ENCODE measurements around the gene LYRM9.

LYRM9 gene

DNA sequence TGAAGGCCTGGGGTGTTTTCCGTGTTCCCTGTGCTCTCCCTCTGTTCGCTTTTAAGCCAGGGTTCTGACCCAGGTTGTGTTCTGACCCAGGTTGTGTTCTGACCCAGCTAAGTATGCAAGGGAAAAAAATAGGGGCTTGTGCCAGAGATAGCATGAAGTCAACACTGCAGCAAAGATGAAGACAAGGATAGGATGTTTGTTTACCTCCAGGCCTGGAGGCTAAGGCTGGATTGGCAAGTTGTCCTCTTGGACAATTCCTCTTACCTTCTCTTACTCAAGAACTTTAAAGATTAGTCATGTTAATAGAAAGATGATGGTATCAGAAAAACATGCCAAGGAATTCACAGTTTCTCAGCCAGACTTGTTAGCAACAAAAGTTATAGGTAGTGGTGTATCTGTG, 19.4 kb downstream of the LYRM9 start:
- no peak for TF ChIP-seq ZNF19 (tag by site-specific recombination; IDR thresholded peaks at IDR 0.05; ENCODE audit: low read depth)
- no peak for TF ChIP-seq ZBTB48 (tag by site-specific recombination; IDR thresholded peaks at IDR 0.05)
- TF ChIP-seq, protein P1, sequence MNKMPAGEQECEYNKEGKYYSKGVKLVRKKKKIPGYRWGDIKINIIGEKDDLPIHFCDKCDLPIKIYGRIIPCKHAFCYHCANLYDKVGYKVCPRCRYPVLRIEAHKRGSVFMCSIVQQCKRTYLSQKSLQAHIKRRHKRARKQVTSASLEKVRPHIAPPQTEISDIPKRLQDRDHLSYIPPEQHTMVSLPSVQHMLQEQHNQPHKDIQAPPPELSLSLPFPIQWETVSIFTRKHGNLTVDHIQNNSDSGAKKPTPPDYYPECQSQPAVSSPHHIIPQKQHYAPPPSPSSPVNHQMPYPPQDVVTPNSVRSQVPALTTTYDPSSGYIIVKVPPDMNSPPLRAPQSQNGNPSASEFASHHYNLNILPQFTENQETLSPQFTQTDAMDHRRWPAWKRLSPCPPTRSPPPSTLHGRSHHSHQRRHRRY (tag by site-specific recombination; IDR thresholded peaks at IDR 0.05), result no peak
- TF ChIP-seq ZSCAN30 (tag by site-specific recombination; IDR thresholded peaks at IDR 0.05), result no peak
- TF ChIP-seq, protein P2, sequence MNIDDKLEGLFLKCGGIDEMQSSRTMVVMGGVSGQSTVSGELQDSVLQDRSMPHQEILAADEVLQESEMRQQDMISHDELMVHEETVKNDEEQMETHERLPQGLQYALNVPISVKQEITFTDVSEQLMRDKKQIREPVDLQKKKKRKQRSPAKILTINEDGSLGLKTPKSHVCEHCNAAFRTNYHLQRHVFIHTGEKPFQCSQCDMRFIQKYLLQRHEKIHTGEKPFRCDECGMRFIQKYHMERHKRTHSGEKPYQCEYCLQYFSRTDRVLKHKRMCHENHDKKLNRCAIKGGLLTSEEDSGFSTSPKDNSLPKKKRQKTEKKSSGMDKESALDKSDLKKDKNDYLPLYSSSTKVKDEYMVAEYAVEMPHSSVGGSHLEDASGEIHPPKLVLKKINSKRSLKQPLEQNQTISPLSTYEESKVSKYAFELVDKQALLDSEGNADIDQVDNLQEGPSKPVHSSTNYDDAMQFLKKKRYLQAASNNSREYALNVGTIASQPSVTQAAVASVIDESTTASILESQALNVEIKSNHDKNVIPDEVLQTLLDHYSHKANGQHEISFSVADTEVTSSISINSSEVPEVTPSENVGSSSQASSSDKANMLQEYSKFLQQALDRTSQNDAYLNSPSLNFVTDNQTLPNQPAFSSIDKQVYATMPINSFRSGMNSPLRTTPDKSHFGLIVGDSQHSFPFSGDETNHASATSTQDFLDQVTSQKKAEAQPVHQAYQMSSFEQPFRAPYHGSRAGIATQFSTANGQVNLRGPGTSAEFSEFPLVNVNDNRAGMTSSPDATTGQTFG (tag by site-specific recombination; IDR thresholded peaks at IDR 0.05; ENCODE audit: borderline replicate concordance), result no peak
- Histone ChIP-seq H3K4me1 (ENCODE audit: control insufficient read depth, insufficient read depth, low read length) (no peaks in the 10 kb centered on the region), H3K4me3 (ENCODE audit: low read depth, low read length) (no peak overlapping the region), H3K36me3 (ENCODE audit: control insufficient read depth in 2 of 2, insufficient read depth in 1 of 2, low read length in 2 of 2) (no peaks in the 10 kb centered on the region), H3K9me3 (ENCODE audit: control insufficient read depth, insufficient read depth, low read depth, low read length) (no peaks in the 10 kb centered on the region), H3K27ac (ENCODE audit: extremely low read depth, low read depth, low read length) (no peak overlapping the region)
- CTCF ChIA-PET, result interaction anchor here (0.7 to 12.7 kb wide), 3 partner anchors 9 to 114 kb away, joined by 3 to 327 read pairs (median 4); partner anchors contain the start of gene NOS2
- POLR2A ChIA-PET, result no interaction called here

DNA sequence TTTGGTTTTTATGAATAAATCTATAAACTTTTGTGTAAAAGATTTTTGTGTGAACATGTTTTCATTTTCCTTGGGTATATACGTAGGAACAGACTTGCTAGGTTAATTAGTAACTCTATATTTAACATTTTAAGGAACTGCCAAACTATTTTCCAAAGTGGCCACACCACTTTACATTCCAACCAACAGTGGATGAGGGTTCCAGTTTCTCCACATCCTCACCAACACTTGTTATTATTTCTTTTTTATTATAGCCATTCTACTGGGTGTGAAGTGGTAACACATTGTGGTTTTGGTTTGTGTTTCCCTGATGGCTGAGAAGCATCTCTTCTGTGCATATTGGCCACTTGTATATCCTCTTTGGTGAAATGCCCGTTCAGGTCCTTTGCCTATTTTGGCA, 20.0 kb downstream of the LYRM9 start:
- TF ChIP-seq, protein P3, sequence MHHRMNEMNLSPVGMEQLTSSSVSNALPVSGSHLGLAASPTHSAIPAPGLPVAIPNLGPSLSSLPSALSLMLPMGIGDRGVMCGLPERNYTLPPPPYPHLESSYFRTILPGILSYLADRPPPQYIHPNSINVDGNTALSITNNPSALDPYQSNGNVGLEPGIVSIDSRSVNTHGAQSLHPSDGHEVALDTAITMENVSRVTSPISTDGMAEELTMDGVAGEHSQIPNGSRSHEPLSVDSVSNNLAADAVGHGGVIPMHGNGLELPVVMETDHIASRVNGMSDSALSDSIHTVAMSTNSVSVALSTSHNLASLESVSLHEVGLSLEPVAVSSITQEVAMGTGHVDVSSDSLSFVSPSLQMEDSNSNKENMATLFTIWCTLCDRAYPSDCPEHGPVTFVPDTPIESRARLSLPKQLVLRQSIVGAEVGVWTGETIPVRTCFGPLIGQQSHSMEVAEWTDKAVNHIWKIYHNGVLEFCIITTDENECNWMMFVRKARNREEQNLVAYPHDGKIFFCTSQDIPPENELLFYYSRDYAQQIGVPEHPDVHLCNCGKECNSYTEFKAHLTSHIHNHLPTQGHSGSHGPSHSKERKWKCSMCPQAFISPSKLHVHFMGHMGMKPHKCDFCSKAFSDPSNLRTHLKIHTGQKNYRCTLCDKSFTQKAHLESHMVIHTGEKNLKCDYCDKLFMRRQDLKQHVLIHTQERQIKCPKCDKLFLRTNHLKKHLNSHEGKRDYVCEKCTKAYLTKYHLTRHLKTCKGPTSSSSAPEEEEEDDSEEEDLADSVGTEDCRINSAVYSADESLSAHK (tag by site-specific recombination; IDR thresholded peaks at IDR 0.05), result no peak
- TF ChIP-seq ZNF184 (tag by site-specific recombination; IDR thresholded peaks at IDR 0.05), result peak; percentile 89
- Histone ChIP-seq H3K9me3 (ENCODE audit: control insufficient read depth, insufficient read depth, low read depth, low read length) (no peaks in the 10 kb centered on the region), H3K4me1 (ENCODE audit: control insufficient read depth, insufficient read depth, low read length) (no peaks in the 10 kb centered on the region), H3K36me3 (ENCODE audit: control insufficient read depth in 2 of 2, insufficient read depth in 1 of 2, low read length in 2 of 2) (no peaks in the 10 kb centered on the region), H3K27ac (ENCODE audit: extremely low read depth, low read depth, low read length) (no peak overlapping the region), H3K4me3 (ENCODE audit: low read depth, low read length) (no peak overlapping the region)
- ChIA-PET POLR2A (no interaction called here), CTCF (interaction anchor here (0.7 kb wide), 2 partner anchors 10 to 113 kb away, joined by 3 to 4 read pairs; no protein-coding TSS in a partner anchor)

DNA sequence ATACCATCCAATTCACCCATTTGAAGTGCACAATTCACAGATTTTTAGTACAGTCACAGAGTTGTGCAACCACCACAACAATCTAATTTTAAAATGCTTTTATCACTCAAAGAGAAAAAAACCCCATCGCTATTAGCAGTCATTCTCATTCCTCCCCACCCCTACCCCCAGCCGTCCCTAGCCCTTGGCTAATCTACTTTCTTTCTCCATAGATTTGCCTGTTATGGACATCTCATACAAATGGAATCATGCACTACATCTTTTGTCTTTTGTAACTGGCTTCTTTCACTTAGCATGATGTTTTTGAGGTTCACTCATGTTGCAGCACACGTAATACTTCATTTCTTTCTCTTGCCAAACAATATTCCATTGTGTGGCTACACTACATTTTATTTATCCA, 20.4 kb downstream of the LYRM9 start:
- TF ChIP-seq ZNF544 (tag by site-specific recombination; IDR thresholded peaks at IDR 0.05) (no peak), ZNF610 (tag by site-specific recombination; IDR thresholded peaks at IDR 0.05; ENCODE audit: borderline replicate concordance) (no peak), ZNF112 (tag by site-specific recombination; IDR thresholded peaks at IDR 0.05) (no peak), ZSCAN30 (tag by site-specific recombination; IDR thresholded peaks at IDR 0.05) (no peak)
- TF ChIP-seq, protein P2 (tag by site-specific recombination; IDR thresholded peaks at IDR 0.05; ENCODE audit: borderline replicate concordance), result no peak
- H3K27ac ChIP-seq (ENCODE audit: extremely low read depth, low read depth, low read length), result no peak overlapping the region
- no peaks in the 10 kb centered on the region for H3K36me3 ChIP-seq (ENCODE audit: control insufficient read depth in 2 of 2, insufficient read depth in 1 of 2, low read length in 2 of 2)
- no peaks in the 10 kb centered on the region for H3K4me1 ChIP-seq (ENCODE audit: control insufficient read depth, insufficient read depth, low read length)
- POLR2A ChIA-PET, result no interaction called here
- no peak overlapping the region for H3K4me3 ChIP-seq (ENCODE audit: low read depth, low read length)
- CTCF ChIA-PET, result interaction anchor here (0.7 kb wide), 1 partner anchor 10 kb away, joined by 4 read pairs; no protein-coding TSS in a partner anchor
- H3K9me3 ChIP-seq (ENCODE audit: control insufficient read depth, insufficient read depth, low read depth, low read length), result no peaks in the 10 kb centered on the region

All from HEK293 (cell line).